Neural crest cell (in vitro differentiated cells): Measurements from ENCODE around the gene CAPS. TPM values are rescaled to one million over a fixed set of nuclear protein-coding genes. Genes with fewer than 3 reads are reported as not detected.

Experiments used
- DNase-seq: peaks from one replicate; pipeline ENCODE4 v3.0.0; 2021; ENCODE audit warnings: low read depth, mixed read lengths, low spot score
- H3K27ac Mint-ChIP-seq: one replicate; pipeline ENCODE4 v1.8.0; 2021; ENCODE audit warnings: mild to moderate bottlenecking, mixed read lengths; ENCODE audit not compliant: unreplicated experiment
- H3K27me3 Mint-ChIP-seq: 2 replicates; pipeline ENCODE4 v1.8.0; 2021; ENCODE audit warnings: low read depth, mild to moderate bottlenecking, mixed read lengths
- H3K36me3 Mint-ChIP-seq: 2 replicates; pipeline ENCODE4 v1.8.0; 2021; ENCODE audit warnings: low read depth, mild to moderate bottlenecking, mixed read lengths
- H3K4me1 Mint-ChIP-seq: 2 replicates; pipeline ENCODE4 v1.8.0; 2021; ENCODE audit warnings: mixed read lengths
- H3K4me3 Mint-ChIP-seq: one replicate; pipeline ENCODE4 v1.8.0; 2021; ENCODE audit warnings: mild to moderate bottlenecking, mixed read lengths
- H3K9me3 Mint-ChIP-seq: 2 replicates; pipeline ENCODE4 v1.8.0; 2021; ENCODE audit warnings: mixed read lengths
- CTCF ChIP-seq: fragments of 200-600 bp; sonication (generic); conservative IDR thresholded peaks from 2 replicates; pipeline ENCODE4 v1.5.0; 2021; ENCODE audit warnings: antibody characterized with exemption, mild to moderate bottlenecking
- total RNA-seq: library from RNA; stranded (reverse); gene quantifications from 2 replicates; pipeline ENCODE4 v1.2.1, GENCODE V29; 2021

CAPS gene
- total RNA-seq, 1 donor from 2014 or later: 2.6 TPM

DNA sequence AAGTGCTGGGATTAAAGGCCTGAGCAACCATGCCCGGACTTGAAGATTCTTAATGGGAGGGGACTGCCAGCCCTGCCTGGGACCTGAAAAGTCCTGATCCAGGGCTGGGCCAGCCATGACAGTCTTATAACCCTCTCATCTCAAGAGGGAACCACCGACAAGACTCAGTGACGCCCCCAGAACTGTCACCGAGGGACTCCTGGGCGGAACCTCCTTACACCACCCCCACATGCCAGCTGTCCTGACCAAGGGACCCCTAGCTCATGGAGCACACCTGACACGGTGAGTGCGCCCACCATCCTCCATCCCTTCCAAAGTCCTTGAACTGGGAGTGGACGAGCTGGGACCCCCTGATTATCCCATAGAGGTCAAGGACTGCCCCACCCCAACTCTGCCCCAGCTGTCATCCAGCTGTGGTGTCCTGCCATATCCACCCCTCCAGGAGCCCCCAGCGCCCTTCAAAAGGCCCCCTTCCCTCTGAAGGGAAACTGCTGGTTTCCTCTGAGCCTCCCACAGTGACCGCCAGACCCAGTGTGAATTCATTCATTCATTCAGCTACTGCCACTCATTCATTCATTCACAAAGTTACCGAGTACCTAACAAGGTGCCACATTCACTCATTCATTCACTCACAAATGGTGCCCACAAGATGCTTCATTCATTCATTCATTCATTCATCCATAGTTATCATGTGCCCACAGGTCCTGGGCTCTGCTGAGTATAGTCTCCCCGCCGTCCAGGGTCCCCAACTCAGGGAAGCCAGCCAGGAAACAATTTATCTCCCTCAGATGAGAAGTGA, 14.1 kb upstream of the CAPS start:
- no peak for TF ChIP-seq CTCF
- H3K4me3 Mint-ChIP-seq: peak overlapping the region; percentile 68
- H3K27ac Mint-ChIP-seq: no peak overlapping the region
- H3K27me3 Mint-ChIP-seq: peaks cover 10% of the 10 kb centered on the region
- DNase-seq: no peak
- H3K4me1 Mint-ChIP-seq: peaks cover 24% of the 10 kb centered on the region
- H3K9me3 Mint-ChIP-seq: no peaks in the 10 kb centered on the region
- no peaks in the 10 kb centered on the region for H3K36me3 Mint-ChIP-seq

DNA sequence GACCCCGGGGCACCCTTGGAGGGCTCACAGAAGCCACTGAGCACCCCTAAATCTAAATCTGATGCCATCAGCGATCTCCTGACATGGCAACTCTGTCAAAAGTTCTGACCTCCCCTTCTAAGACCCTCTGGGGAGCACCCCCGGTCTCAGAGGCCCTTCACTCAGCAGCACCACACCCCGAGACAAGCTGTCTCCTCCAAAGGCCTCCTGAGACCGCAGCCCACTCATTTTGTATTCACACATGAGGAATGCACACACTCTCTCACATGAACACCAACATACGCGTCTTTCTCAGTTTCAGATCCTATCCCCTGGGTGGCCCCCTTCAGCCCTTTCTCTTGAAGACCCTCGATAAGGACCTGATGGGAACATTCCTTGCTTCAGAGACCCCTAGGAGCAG, 13.1 kb upstream of the CAPS start:
- H3K36me3 Mint-ChIP-seq: no peaks in the 10 kb centered on the region
- no peak for TF ChIP-seq CTCF
- no peak overlapping the region for H3K27ac Mint-ChIP-seq
- H3K9me3 Mint-ChIP-seq: no peaks in the 10 kb centered on the region
- H3K4me1 Mint-ChIP-seq: peaks cover 24% of the 10 kb centered on the region
- DNase-seq: no peak
- peak overlapping the region; percentile 83 for H3K4me3 Mint-ChIP-seq
- H3K27me3 Mint-ChIP-seq: peaks cover 10% of the 10 kb centered on the region

- H3K9me3 Mint-ChIP-seq: no peaks in the 10 kb centered on the region
- TF ChIP-seq CTCF: no peak
- H3K4me1 Mint-ChIP-seq: peaks cover 24% of the 10 kb centered on the region
- H3K36me3 Mint-ChIP-seq: no peaks in the 10 kb centered on the region
- H3K4me3 Mint-ChIP-seq: peak overlapping the region; percentile 99
- H3K27me3 Mint-ChIP-seq: peaks cover 10% of the 10 kb centered on the region
- peak overlapping the region; percentile 99 for H3K27ac Mint-ChIP-seq
- DNase-seq: no peak
Observed at GRCh38 chr19:5903056-5903623, 10.9 kb upstream of the CAPS start.

DNA sequence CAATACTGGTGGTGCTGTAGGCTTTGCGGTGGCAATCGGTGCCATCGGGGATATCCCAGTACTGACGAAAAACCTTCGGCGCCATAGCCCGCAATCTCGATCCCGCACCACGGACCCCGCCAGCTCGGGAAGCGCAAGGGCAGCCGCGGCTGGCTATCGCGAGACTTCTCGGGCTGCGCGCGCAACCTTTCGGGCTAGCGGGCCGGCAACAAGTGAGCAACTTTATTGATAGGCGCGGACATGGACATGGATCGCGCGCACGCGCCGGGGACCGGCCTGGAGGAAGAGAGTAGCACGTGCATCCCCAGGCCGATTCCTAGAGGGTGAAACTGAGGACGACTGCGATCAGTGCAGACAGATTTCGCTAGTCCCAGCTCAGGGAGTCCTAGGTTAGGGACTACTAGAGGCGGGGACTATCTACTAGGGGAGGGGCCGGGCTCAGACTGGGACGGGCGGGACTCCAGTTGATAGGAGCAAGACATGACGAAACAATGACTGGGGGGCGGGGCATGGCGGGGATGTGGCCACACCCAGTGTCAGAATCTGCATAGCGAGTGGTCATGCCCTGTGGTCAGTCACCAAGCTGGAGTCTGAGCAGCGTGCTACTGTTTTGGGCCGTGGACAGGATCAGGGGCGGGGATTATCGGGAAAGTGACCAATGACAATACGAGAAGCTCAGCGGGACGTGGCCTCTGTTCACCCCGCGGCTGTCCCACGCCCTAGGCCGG, 10.3 kb upstream of the CAPS start, which contains the start of gene NDUFA11:
TSS of gene NDUFA11 (minus strand) at position 167 of the 728 bp plus-strand sequence. CDS start at position 85, 82 bp downstream.
- TF ChIP-seq CTCF: no peak
- H3K4me3 Mint-ChIP-seq: peak within 1 kb of the TSS; percentile 99
- H3K27me3 Mint-ChIP-seq: peaks cover 10% of the 10 kb centered on the region
- no peaks in the 10 kb centered on the region for H3K36me3 Mint-ChIP-seq
- peak within 1 kb of the TSS; percentile 99 for H3K27ac Mint-ChIP-seq
- peaks cover 24% of the 10 kb centered on the region for H3K4me1 Mint-ChIP-seq
- H3K9me3 Mint-ChIP-seq: no peaks in the 10 kb centered on the region
- DNase-seq: peak; percentile 98

DNA sequence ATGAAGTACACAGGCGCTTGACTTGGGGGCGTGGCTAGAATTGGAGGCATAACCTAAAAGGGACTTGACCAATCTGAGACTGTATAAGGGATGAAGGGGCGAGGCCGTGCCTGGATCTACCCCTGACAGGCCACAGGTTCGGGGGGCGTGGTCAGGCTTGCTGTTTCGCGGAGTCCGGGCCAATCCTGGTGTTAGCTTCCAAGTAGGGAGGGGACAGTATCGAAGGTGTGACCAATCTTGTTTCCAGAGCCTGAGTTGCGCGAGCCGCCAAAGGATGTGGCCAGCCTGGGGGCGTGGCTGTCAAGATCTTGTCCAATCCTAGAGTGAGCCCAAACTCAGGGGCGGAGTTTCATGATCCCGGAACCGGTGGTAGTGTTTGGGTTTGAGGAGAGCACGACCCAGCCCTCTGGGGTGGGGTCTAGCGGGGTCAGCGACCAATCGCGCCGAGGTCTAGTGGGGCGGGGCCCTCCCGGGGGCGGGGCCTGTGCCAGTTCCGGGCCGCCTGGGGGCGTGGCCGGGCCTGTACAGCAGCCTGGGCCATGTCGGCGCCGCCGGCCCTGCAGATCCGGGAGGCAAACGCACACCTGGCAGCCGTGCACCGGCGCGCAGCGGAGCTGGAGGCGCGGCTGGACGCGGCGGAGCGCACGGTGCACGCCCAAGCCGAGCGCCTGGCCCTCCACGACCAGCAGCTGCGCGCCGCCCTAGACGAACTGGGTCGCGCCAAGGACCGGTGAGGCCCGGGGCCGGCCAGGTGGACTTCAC, 9.5 kb upstream of the CAPS start, which contains the start of gene VMAC:
TSS of gene VMAC (plus strand) at position 521 of the 762 bp plus-strand sequence. CDS start at position 540, 19 bp downstream.
- Mint-ChIP-seq H3K27ac (peak within 1 kb of the TSS; percentile 99), H3K4me3 (peak within 1 kb of the TSS; percentile 99), H3K9me3 (no peaks in the 10 kb centered on the region), H3K4me1 (peaks cover 31% of the 10 kb centered on the region), H3K36me3 (no peaks in the 10 kb centered on the region), H3K27me3 (peaks cover 10% of the 10 kb centered on the region)
- no peak for TF ChIP-seq CTCF
- peak; percentile 98 for DNase-seq
